ENCODE data around the gene SMARCA2.

- TF ChIP-seq CTCF (IDR thresholded peaks at IDR 0.05; ENCODE audit: insufficient read depth, low read length, poor library complexity, severe bottlenecking) (no peak), EZH2phosphoT487 (conservative IDR thresholded peaks at IDR 0.05; ENCODE audit: low read length) (no peak)
Measured at GRCh38 chr9:2125906-2126305, 110.8 kb downstream of the SMARCA2 start.

All from SU-DHL-6 (cell line).